Measurements from ENCODE around the gene FCN3.

FCN3 gene

GRCh38 chr1:27380224-27380623 lies 5.6 kb upstream of the FCN3 start:
- DNase-seq (ENCODE audit: low spot score): no peak

- DNase-seq (ENCODE audit: low spot score): no peak
Observed at GRCh38 chr1:27379564-27380122, 5.0 kb upstream of the FCN3 start.

DNA sequence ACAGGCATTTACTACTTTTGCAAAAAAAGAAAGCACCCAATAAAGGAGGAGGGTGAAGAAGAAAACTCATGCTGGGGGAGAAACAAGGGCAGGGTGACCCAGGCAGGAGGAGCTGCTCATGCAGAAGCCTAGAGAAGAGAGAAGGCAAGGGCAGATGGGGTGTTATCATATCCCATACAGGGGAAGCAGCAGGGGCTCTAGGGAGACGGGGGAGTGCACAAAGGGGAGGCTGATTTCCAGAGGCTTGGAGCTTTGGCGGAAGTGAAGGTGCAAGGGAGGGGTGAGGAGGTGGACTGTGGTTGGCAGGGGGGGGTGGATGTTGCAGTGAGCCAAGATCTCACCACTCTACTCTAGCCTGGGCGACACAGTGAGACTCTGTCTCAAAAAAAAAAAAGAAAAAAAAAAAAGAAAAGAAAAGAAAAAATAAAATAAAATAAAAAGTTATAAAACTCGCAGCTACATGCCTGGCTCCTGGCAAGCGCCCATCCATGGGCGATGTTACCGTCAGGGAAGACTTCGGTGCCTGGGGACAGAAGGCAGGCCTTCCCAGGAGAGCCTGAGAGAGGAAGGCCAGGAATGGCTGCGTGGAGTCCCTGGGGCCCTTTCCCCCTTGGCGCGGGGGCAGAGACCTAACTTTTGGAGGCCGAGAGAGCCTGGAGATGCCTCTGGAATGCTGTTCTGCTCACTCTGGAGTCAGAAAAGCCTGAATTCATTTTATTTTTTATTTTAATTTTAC lies 3.3 kb upstream of the FCN3 start:
- no peak for DNase-seq (ENCODE audit: low spot score)

- DNase-seq (ENCODE audit: low spot score): no peak
Observed at GRCh38 chr1:27372808-27373690, 1.6 kb downstream of the FCN3 start.

DNA sequence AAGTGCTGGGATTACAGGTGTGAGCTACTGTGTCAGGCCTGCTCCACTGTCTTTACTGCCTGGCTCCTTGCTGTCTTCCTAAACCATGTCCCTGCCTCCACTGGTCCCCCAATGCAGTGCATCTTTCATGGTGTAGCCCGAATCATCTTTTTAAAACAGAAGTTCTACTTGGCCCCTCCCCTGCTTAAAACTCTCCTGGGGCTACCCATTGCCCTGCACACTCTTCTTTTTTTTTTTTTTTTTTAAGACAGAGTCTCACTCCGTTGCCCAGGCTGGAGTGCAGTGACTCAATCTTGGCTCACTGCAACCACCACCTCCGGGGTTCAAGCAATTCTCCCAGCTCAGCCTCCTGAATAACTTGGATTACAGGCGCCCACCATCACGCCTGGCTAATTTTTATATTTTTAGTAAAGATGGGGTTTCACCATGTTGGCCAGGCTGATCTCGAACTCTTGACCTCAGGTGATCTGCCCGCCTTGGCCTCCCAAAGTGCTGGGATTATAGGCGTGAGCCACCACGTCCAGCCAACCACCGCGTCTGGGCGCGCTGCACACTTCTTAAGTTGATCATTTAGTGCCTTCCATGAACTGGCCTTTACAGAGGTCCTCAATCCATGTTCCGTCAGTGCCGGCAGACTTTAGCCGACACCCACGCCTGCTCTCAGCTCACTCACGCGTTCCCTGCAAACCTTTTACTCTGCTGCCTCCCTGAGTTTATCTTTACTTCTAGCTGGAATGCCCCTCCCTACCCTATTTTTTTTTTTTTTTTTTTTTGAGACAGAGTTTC lies 2.4 kb downstream of the FCN3 start:
- DNase-seq (ENCODE audit: low spot score): no peak

- no peak for DNase-seq (ENCODE audit: low spot score)
Observed at GRCh38 chr1:27368869-27369582, 5.6 kb downstream of the FCN3 start.

DNA sequence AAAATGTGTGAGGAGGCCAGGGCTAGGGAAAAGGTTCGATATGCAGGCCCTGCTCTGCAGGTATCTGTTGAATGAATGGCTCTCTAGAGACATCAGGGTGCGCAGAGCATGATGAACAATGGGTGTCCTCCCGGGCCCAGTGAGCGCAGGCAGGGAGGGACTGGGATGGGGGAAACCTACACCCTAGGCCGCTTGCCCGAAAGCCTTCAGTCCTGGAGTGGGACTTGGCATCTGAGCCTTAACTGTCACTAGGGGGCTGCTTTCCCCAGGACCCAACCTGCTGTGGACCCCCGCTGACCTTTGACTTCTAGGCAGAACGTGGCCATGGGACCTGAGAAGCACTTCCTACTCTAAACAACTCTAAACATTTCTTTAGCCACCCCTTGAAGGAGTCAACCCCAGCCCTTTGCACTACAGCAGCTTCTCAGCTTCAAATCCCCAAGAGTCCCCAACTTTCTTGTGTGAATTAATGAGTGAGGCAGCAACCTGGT lies 7.4 kb downstream of the FCN3 start:
- no peak for DNase-seq (ENCODE audit: low spot score)

DNA sequence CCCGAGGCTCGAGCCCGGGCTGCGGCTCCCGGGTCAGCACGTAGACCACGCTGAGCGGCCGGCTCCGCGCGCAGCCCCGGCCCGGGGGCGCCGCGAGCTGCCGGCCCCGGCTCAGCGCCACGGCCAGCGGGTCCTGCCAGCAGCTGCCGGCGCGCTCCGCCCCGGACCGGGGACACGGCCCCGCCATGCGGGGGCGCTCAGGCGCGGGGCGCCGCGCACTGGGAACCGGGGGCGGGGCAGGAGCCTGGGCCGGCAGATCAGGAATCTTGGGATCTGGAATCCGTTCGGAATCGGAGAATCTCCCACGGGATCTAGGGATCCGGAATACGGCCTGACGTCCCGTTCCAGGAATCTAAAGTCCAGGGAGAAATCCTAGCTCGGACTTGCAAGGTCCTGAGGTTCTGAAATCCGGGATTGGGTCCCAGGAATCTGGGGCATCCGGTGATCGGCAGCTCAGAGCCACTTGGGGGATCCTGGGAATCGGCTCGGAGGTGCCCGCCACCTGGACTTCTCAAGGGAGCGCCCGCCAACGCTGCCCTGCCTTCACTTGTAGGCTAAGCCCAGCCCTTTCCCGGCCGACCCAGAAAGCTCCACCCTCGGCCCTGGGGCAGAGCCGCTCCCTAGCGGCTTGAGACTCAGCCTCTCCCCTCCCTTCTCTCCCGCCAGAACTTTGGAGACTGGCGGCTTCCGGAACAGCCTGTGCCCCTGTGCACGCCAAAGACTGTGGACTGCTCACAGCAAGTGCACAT lies 8.0 kb downstream of the FCN3 start, which contains the start of gene MAP3K6:
Gene MAP3K6, minus strand, starts transcription at position 551 of the 749 bp plus-strand sequence. Its CDS starts 364 bp downstream, at position 187.
- DNase-seq (ENCODE audit: low spot score): peak; percentile 24

DNA sequence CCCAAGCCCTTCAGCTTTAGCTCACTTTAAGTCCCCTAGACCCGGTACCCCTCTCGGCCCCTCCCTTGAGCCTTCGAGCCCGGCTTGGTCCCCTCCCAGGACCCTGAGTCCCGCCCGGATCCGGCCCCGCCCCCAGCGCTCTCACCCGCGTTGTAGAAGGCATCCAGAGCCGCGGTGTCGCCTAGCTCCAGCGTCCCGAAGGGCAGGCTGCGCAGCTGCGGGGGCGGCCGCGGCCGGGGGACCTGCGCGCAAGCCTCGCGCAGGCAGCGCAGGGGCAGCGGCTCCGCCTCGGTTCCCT lies 8.6 kb downstream of the FCN3 start:
- peak; percentile 22 for DNase-seq (ENCODE audit: low spot score)

- DNase-seq (ENCODE audit: low spot score): peak; percentile 76
Observed at GRCh38 chr1:27365372-27366112, 9.1 kb downstream of the FCN3 start.

DNA sequence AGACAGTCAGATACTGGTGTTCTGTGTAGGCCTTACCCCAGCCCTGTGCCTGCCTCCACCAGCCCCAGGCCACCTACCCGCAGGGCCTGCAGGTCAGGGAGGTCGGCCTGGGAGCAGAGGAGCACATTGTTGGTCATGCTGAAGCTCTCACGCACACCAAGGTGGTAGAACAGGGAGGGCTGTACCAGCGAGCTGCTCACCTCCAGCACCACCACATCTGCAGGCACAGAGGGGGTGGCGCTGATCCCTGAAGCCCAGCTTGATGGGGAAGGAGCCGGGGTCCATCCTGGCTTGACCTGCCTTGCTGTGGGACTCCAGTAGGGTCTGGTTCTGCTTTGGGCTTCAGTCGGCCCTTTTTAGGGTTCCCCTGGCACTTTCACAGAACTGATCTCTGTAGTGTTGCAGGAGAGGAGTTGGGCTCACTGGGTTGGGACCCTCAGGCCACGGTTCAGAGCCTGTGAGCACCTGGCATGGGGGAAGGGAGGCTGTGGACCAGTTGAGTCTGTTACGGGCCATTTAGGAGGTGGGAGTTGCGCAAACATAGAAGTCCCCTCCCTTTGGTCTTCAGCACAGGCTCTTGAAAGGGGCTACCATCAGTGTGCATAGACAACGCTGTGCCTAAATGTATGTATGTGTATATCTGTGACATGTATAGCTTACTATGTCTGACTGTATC lies 9.8 kb downstream of the FCN3 start:
- no peak for DNase-seq (ENCODE audit: low spot score)

- no peak for DNase-seq (ENCODE audit: low spot score)
Observed at GRCh38 chr1:27363766-27364695, 10.6 kb downstream of the FCN3 start.

GRCh38 chr1:27361553-27361952 lies 13.1 kb downstream of the FCN3 start:
- no peak for DNase-seq (ENCODE audit: low spot score)

- DNase-seq (ENCODE audit: low spot score): no peak
Observed at GRCh38 chr1:27361044-27361402, 13.6 kb downstream of the FCN3 start.

DNA sequence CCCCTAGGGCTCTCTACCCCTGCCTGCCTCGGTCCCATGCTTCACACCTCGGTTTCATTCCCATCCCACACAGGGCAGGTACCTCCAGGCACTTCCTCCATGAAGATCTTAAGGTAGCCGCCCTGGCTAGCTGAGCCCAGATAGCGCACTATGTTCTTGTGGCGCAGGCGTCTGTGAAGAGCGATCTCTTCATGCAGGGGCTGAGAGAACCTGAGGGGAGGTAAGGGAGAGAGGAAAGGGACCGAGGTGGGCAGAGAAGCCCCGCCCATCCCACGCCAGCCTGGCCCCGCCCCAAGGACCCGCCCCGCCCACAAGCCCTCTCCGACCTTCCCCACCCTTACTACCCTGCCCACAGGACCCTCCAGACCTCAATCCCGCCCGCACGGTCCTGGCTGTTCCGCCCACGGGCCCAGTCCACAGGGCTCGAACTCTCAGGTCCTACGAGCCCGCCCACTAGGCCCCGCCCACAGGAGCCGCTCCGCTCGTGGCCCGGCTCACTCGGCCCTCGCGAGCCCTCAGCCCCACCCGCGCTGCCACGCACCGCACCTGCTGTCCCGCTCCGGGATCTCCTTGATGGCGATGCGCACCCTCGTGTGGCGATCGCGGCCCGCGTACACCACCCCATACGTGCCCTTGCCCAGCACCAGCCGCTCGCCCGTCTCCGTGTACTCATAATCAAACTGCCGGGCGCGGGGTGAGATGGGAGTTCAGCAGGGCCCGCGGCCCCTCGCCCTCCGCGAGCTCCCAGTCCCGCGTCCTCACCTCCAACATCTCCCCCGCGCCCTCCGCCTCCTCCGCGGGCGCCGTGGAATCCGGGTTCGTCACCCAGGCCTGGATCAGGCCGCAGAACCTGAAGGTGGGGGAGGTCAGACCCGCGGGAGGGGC lies 14.2 kb downstream of the FCN3 start:
- DNase-seq (ENCODE audit: low spot score): no peak

DNA sequence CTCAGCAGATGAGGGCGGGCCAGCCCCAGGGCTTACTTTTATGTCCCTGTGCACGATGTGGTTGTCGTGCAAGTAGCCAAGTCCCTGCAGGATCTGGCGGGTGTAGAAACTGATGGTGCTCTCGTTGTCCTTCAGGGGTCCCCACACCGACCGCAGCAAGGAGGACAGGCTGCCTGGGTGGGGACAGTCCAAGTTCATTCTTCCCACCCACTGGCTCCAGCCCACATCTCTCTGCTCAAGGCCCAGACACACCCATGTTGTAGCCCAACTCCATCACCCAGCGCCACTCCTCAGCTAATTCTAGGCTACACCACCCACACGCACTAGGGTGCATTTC lies 14.8 kb downstream of the FCN3 start:
- no peak for DNase-seq (ENCODE audit: low spot score)

- DNase-seq (ENCODE audit: low spot score): no peak
Observed at GRCh38 chr1:27358928-27359313, 15.7 kb downstream of the FCN3 start.

Data from pons (tissue), 1 donor.